GM19397 (cell line): Measurements from ENCODE around the gene LYZL4.

Source experiments
- ATAC-seq: cut with Tn5 transposase; IDR thresholded peaks from one replicate; pipeline ENCODE4 v1.9.1; 2021; ENCODE audit warnings: mild to moderate bottlenecking, moderate library complexity; ENCODE audit not compliant: unreplicated experiment

Gene LYZL4

GRCh38 chr3:42428830-42429229 is 18.4 kb upstream of the LYZL4 start:
- ATAC-seq: no peak

DNA sequence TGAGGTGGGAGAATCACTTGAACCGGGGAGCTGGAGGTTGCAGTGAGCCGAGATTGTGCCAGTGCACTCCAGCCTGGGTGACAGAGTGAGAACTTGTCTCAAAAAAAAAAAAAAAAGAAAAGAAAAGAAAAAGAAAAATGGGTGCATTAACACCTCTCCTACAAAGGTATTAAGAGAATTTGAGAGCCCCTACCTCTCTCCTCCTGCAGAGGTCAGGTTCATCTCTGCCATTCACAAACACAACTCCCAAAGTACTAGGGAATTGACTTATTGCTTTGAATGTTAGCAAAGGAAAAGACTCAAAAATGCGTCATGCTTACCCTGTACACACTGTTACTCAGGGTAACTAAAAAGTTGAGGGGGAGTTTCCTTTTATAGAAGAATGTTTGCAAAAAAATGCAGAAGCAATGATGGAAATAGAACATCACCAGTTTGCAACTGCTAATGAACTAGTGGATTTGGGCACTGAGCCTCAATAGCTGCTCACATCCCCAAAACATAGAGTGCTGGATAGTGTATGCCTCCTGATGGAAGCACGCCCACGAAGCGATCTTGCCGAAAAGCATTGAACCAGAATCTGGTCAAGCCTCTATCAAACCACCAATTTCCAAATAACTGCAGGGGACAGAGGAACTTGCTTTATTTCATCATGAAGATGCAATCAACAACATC is 15.5 kb upstream of the LYZL4 start:
- no peak for ATAC-seq

DNA sequence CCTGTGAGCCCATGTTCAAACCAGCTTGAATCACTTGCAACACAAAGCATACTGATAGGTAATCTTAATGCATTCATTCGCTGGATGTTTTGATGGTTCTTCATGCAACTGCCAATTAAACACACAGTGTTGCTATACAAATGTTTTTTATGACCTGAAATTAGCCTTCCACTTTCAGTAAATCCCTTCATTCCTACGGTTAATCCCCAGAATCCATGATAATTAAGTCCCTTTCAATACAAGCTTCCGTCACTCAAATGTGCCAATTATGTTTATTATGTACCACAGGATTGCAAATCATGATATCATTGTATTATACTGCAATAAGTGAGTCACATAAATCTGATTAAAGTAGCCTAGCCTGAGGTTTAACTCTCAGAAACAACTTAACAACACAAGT is 14.5 kb upstream of the LYZL4 start:
- no peak for ATAC-seq

GRCh38 chr3:42421818-42422796 is 11.7 kb upstream of the LYZL4 start:
- no peak for ATAC-seq

DNA sequence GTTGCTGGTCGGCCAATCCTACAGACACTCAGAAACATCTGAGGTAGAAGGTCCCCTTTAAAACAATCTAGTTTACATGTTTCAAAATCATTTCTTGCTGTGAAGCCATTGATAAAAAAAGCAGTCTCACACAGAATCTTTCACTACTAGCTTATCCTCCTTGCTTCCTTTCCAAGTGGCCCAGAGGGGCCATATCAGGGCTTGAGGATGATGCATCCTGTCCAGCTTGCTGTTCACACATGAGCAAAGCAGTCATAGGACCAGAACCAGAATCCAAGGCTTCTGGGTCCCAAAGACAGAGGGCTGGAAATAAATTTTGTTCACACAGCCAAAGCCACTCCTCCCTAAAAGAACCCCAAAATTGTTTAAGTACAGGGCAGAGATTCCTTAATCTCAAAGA is 9.2 kb upstream of the LYZL4 start:
- ATAC-seq: no peak

DNA sequence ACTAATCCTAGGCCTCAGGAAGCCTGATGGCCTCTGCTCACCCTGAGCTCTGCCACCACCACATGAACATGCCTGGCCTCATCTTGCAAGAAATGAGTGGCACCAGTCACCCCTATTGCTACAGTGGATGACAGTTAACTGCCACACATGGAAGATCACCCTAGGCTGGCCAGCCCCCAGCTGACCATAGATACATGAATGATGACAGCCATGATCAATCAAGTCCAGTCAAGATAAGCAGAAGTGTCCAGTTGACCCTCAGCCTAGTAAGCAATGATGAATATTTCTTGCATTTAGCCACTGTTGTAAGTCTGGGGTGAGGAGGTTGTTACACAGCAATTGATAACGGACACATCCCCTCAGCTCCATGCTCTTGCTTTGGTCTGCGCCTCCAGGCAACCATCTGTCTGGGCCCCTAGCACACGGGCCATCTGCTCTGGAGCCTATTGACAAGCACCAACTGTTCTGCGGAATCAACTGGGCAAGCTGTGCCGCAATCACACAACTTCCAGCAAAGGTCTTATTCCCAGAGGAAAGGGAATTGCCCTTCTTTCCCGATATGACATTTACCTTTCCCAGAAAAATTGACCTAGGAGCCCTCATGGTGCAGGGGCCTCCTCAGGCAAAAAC is 2.2 kb upstream of the LYZL4 start:
- no peak for ATAC-seq

DNA sequence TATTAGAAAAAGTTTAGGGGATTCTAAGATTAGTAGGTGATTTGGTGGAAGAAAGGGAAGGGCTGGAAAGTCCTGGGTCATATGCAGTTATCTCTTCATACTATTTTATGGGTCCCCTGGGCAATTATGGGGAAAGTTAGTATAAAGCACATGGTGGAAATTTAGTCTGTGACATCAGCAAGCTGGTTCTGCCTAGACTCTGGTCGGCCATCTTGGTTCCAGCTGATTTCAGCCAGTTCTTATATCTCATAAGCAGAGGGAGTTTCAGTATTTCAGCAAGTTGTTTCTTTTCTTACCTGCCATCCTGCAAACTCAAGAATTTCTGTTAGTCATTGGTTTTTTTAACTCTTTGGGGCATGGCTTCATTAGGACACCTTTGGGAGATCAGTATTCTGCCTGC is 1.0 kb upstream of the LYZL4 start:
- no peak for ATAC-seq

DNA sequence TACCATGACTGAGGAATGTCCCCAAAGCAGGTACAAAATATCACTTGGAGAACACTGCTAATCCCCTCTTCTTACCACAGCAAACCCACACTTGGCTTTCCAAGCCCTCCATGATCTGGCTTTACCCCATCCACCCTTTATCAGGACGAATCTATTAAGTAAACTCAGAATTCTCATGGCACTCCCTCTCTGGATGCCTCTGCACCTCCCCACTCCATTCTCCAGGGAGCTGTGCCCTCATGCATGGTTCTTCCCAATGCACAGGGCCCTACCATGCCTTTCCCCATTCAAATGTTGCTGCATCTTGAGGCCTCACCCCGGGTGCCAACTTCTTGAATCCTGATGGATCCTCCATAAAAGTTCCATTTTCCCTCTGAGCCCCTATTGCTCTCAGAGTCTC is 2.3 kb downstream of the LYZL4 start:
- no peak for ATAC-seq

- no peak for ATAC-seq
Observed at GRCh38 chr3:42406727-42407450, 3.5 kb downstream of the LYZL4 start.

GRCh38 chr3:42405857-42406256 is 4.6 kb downstream of the LYZL4 start:
- ATAC-seq: no peak

- no peak for ATAC-seq
Observed at GRCh38 chr3:42403737-42404136, 6.7 kb downstream of the LYZL4 start.

DNA sequence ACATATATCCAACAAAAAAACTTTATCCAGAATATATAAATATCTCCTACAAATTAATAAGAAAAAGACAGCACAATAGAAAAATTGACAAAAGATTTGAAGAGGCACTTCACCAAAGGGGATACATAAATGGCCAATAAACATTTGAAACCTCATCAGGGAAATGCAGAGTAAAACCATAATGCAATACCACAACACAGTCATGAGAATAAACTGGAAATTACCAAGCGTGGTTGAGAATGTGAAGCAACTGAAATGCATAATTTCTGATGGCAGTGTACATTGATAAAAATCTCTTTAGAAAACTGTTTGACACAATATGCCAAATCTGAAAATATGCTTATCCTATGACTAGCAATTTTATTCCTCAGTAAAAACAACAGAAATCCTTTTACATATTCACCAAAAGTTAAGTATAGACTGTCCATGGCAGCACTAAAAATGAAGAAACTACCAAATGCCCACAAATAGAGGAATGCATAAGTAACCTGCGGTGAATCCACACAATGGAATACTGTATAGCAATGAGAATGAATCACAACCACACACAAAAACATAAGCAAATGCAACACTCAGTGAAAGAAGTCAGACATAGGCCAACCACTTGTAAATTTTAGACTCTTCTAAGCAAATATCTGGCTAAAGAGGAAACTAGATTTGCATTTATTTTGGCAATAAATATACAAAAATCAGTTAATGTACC is 7.9 kb downstream of the LYZL4 start:
- no peak for ATAC-seq

- no peak for ATAC-seq
Observed at GRCh38 chr3:42398080-42398479, 12.3 kb downstream of the LYZL4 start.

- no peak for ATAC-seq
Observed at GRCh38 chr3:42397644-42398043, 12.8 kb downstream of the LYZL4 start.

DNA sequence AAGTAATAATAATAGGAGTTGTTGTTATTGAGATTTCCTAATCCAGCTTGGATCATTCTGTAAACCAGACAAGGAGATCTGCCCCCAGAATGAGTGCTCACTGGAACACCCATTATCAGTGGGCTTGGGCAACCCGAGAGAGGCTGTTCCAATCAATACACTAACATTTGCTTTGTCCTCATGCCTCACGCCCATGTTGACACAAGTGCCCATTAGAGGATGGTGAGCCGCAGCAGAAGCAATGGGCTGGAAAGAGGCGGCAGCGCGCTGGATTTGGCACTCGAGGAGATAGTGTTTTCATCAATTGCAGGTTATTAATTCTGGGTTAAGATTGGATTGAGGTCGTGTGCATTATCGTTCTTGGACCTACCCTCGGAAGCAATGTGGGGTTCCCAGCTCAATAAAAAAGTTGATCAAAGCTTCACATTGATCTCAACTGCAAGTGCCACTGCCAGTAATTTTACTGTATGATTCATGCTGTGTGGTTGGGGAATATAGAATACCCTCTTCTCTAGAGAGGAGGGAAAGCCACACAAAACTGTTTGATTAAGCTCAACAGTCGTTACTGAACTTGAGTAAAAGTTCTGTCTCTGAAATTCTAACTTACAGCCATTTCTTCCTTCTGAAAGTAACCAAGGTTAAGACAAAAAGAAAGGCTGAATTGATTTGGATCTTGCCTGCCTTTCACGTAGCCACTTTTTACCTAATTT is 15.7 kb downstream of the LYZL4 start:
- no peak for ATAC-seq

GRCh38 chr3:42387802-42388651 is 22.4 kb downstream of the LYZL4 start:
- no peak for ATAC-seq

DNA sequence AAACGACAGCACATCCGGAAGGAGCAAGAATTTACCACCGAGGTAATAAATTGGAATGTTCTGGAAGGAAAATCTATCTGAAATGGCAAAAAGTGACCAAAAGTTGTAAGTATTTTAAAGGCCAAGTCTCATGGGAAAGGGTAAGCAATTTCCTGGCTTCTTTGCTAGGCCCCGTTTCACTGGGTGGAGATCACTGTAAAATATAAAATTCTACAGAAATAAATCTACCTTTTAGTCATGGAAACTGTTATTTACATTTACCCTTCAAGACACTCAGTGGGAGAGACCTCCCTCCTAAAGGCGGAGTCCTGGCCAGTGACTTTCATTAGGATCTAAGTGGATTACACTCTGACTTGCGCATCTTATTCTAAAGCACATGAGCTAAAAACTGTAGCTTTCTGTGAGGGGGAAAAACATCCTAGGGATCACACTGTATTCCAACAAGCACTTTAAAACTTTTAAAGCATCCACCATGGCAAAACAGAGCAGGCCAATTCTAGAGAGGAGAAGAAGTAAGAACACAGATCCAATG is 28.8 kb downstream of the LYZL4 start:
- no peak for ATAC-seq

DNA sequence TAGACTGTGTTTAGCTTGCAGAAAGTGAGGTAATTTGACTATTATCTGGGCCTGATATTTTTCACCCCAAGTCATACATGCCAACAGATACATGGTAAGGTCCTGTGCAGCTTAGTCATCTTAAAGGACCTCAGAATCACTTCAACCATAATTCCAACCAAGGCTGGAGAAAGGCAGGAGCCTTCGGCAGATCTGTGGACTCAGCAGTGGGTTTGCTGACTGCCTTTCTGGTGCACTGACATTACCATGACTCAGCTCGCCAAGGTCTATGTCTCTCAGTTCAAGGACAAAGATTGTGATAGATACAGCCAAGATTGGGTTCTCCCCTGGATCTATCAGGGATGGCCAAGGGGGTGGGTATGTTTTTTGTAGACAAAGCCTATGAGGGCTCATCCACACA is 32.7 kb downstream of the LYZL4 start:
- ATAC-seq: no peak

DNA sequence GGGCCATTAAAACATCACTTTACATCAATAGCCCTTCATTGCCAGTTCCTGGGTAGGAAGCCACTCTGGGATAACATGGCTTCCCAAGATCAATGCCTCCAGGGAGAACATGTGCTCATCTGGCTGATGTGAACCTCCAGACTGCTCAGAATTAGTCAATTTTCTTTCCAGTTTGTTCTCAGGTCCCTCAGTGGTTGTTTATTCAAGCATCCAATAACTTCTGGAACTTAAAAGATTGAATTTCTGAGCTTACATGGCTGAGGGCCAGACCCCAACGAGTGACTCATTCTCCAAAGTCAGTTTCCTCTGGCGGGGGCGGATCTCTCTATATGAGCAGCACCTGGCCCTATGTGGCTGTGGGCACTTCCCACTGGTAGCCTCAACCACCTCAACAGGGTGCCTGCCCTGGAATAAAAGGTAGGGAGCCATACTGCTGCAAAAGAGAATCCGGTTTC is 34.0 kb downstream of the LYZL4 start:
- no peak for ATAC-seq
